ENCODE results near the gene ZFAND3.
A peak's percentile ranks its signal among the peaks of the same experiment; 100 is the strongest.

ZFAND3 gene

GRCh38 chr6:37993596-37993995 lies 174.1 kb downstream of the ZFAND3 start:
- H3K9ac ChIP-seq (ENCODE audit: insufficient read length, low read depth): no peak overlapping the region
- H3K4me3 ChIP-seq (ENCODE audit: insufficient read length, low read depth): no peak overlapping the region
- no peaks in the 10 kb centered on the region for H3K4me1 ChIP-seq (ENCODE audit: insufficient read depth, insufficient read length)
- no peak for DNase-seq (ENCODE audit: low read depth, low spot score)
- TF ChIP-seq SUZ12 (IDR thresholded peaks at IDR 0.05; ENCODE audit: extremely low read depth, insufficient read depth, insufficient read length): no peak
- no peaks in the 10 kb centered on the region for H3K36me3 ChIP-seq (ENCODE audit: insufficient read depth, insufficient read length, low read length)
- no peaks in the 10 kb centered on the region for H3K27me3 ChIP-seq (ENCODE audit: insufficient read depth, insufficient read length)
- H3K9me3 ChIP-seq (ENCODE audit: insufficient read depth, low read length): no peaks in the 10 kb centered on the region

- Histone ChIP-seq H3K9me3 (ENCODE audit: insufficient read depth, low read length) (no peaks in the 10 kb centered on the region), H3K27me3 (ENCODE audit: insufficient read depth, insufficient read length) (no peaks in the 10 kb centered on the region), H3K4me3 (ENCODE audit: insufficient read length, low read depth) (no peak overlapping the region), H3K4me1 (ENCODE audit: insufficient read depth, insufficient read length) (no peaks in the 10 kb centered on the region), H3K9ac (ENCODE audit: insufficient read length, low read depth) (no peak overlapping the region), H3K36me3 (ENCODE audit: insufficient read depth, insufficient read length, low read length) (no peaks in the 10 kb centered on the region)
- DNase-seq (ENCODE audit: low read depth, low spot score): no peak
- TF ChIP-seq YY1 (IDR thresholded peaks at IDR 0.05; ENCODE audit: insufficient read depth, insufficient read length) (no peak), ZNF274 (IDR thresholded peaks at IDR 0.05; ENCODE audit: low read depth, low read length) (no peak), SUZ12 (IDR thresholded peaks at IDR 0.05; ENCODE audit: extremely low read depth, insufficient read depth, insufficient read length) (no peak)
Observed at GRCh38 chr6:37994223-37994622, 174.7 kb downstream of the ZFAND3 start.

- Histone ChIP-seq H3K4me3 (ENCODE audit: insufficient read length, low read depth) (no peak overlapping the region), H3K9ac (ENCODE audit: insufficient read length, low read depth) (no peak overlapping the region), H3K4me1 (ENCODE audit: insufficient read depth, insufficient read length) (no peaks in the 10 kb centered on the region), H3K36me3 (ENCODE audit: insufficient read depth, insufficient read length, low read length) (no peaks in the 10 kb centered on the region), H3K9me3 (ENCODE audit: insufficient read depth, low read length) (no peaks in the 10 kb centered on the region), H3K27me3 (ENCODE audit: insufficient read depth, insufficient read length) (no peaks in the 10 kb centered on the region)
- TF ChIP-seq YY1 (IDR thresholded peaks at IDR 0.05; ENCODE audit: insufficient read depth, insufficient read length) (no peak), ZNF274 (IDR thresholded peaks at IDR 0.05; ENCODE audit: low read depth, low read length) (no peak), SUZ12 (IDR thresholded peaks at IDR 0.05; ENCODE audit: extremely low read depth, insufficient read depth, insufficient read length) (no peak)
- no peak for DNase-seq (ENCODE audit: low read depth, low spot score)
Observed at GRCh38 chr6:37998366-37998765, 178.8 kb downstream of the ZFAND3 start.

- Histone ChIP-seq H3K9me3 (ENCODE audit: insufficient read depth, low read length) (no peaks in the 10 kb centered on the region), H3K36me3 (ENCODE audit: insufficient read depth, insufficient read length, low read length) (no peaks in the 10 kb centered on the region), H3K4me3 (ENCODE audit: insufficient read length, low read depth) (no peak overlapping the region), H3K4me1 (ENCODE audit: insufficient read depth, insufficient read length) (no peaks in the 10 kb centered on the region), H3K27me3 (ENCODE audit: insufficient read depth, insufficient read length) (no peaks in the 10 kb centered on the region), H3K9ac (ENCODE audit: insufficient read length, low read depth) (no peak overlapping the region)
- TF ChIP-seq ZNF274 (IDR thresholded peaks at IDR 0.05; ENCODE audit: low read depth, low read length) (no peak), YY1 (IDR thresholded peaks at IDR 0.05; ENCODE audit: insufficient read depth, insufficient read length) (no peak), SUZ12 (IDR thresholded peaks at IDR 0.05; ENCODE audit: extremely low read depth, insufficient read depth, insufficient read length) (no peak)
- DNase-seq (ENCODE audit: low read depth, low spot score): no peak
Observed at GRCh38 chr6:38001386-38001785, 181.9 kb downstream of the ZFAND3 start.

GRCh38 chr6:38004908-38005307 lies 185.4 kb downstream of the ZFAND3 start:
- H3K27me3 ChIP-seq (ENCODE audit: insufficient read depth, insufficient read length): no peaks in the 10 kb centered on the region

GRCh38 chr6:38011937-38012336 lies 192.4 kb downstream of the ZFAND3 start:
- TF ChIP-seq YY1 (IDR thresholded peaks at IDR 0.05; ENCODE audit: insufficient read depth, insufficient read length): no peak
- TF ChIP-seq ZNF274 (IDR thresholded peaks at IDR 0.05; ENCODE audit: low read depth, low read length): no peak
- no peak for TF ChIP-seq SUZ12 (IDR thresholded peaks at IDR 0.05; ENCODE audit: extremely low read depth, insufficient read depth, insufficient read length)
- H3K27me3 ChIP-seq (ENCODE audit: insufficient read depth, insufficient read length): no peaks in the 10 kb centered on the region
- no peaks in the 10 kb centered on the region for H3K36me3 ChIP-seq (ENCODE audit: insufficient read depth, insufficient read length, low read length)
- no peaks in the 10 kb centered on the region for H3K4me1 ChIP-seq (ENCODE audit: insufficient read depth, insufficient read length)
- H3K9ac ChIP-seq (ENCODE audit: insufficient read length, low read depth): no peak overlapping the region
- no peak for DNase-seq (ENCODE audit: low read depth, low spot score)
- H3K4me3 ChIP-seq (ENCODE audit: insufficient read length, low read depth): no peak overlapping the region
- H3K9me3 ChIP-seq (ENCODE audit: insufficient read depth, low read length): peaks cover 5% of the 10 kb centered on the region; the same call in 1 of the 2 replicates

More at GRCh38 chr6:38004908-38005307, 185.4 kb downstream of the ZFAND3 start:
- Histone ChIP-seq H3K36me3 (ENCODE audit: insufficient read depth, insufficient read length, low read length) (no peaks in the 10 kb centered on the region), H3K9me3 (ENCODE audit: insufficient read depth, low read length) (no peaks in the 10 kb centered on the region), H3K4me1 (ENCODE audit: insufficient read depth, insufficient read length) (no peaks in the 10 kb centered on the region), H3K4me3 (ENCODE audit: insufficient read length, low read depth) (no peak overlapping the region), H3K9ac (ENCODE audit: insufficient read length, low read depth) (no peak overlapping the region)
- TF ChIP-seq YY1 (IDR thresholded peaks at IDR 0.05; ENCODE audit: insufficient read depth, insufficient read length) (no peak), SUZ12 (IDR thresholded peaks at IDR 0.05; ENCODE audit: extremely low read depth, insufficient read depth, insufficient read length) (no peak), ZNF274 (IDR thresholded peaks at IDR 0.05; ENCODE audit: low read depth, low read length) (no peak)
- no peak for DNase-seq (ENCODE audit: low read depth, low spot score)

- DNase-seq (ENCODE audit: low read depth, low spot score): peak; percentile 9
- Histone ChIP-seq H3K9ac (ENCODE audit: insufficient read length, low read depth) (no peak overlapping the region), H3K9me3 (ENCODE audit: insufficient read depth, low read length) (peaks cover 5% of the 10 kb centered on the region; the same call in 1 of the 2 replicates), H3K4me3 (ENCODE audit: insufficient read length, low read depth) (no peak overlapping the region), H3K36me3 (ENCODE audit: insufficient read depth, insufficient read length, low read length) (no peaks in the 10 kb centered on the region), H3K4me1 (ENCODE audit: insufficient read depth, insufficient read length) (no peaks in the 10 kb centered on the region), H3K27me3 (ENCODE audit: insufficient read depth, insufficient read length) (no peaks in the 10 kb centered on the region)
- TF ChIP-seq SUZ12 (IDR thresholded peaks at IDR 0.05; ENCODE audit: extremely low read depth, insufficient read depth, insufficient read length) (no peak), ZNF274 (IDR thresholded peaks at IDR 0.05; ENCODE audit: low read depth, low read length) (no peak), YY1 (IDR thresholded peaks at IDR 0.05; ENCODE audit: insufficient read depth, insufficient read length) (no peak)
Observed at GRCh38 chr6:38012573-38012972, 193.0 kb downstream of the ZFAND3 start.

GRCh38 chr6:38015341-38015740 lies 195.8 kb downstream of the ZFAND3 start:
- TF ChIP-seq YY1 (IDR thresholded peaks at IDR 0.05; ENCODE audit: insufficient read depth, insufficient read length) (no peak), SUZ12 (IDR thresholded peaks at IDR 0.05; ENCODE audit: extremely low read depth, insufficient read depth, insufficient read length) (no peak), ZNF274 (IDR thresholded peaks at IDR 0.05; ENCODE audit: low read depth, low read length) (no peak)
- H3K9ac ChIP-seq (ENCODE audit: insufficient read length, low read depth): no peak overlapping the region

More at GRCh38 chr6:38015341-38015740, 195.8 kb downstream of the ZFAND3 start:
- no peaks in the 10 kb centered on the region for H3K27me3 ChIP-seq (ENCODE audit: insufficient read depth, insufficient read length)
- no peaks in the 10 kb centered on the region for H3K36me3 ChIP-seq (ENCODE audit: insufficient read depth, insufficient read length, low read length)
- H3K4me3 ChIP-seq (ENCODE audit: insufficient read length, low read depth): no peak overlapping the region
- H3K9me3 ChIP-seq (ENCODE audit: insufficient read depth, low read length): peaks cover 5% of the 10 kb centered on the region; the same call in 1 of the 2 replicates
- H3K4me1 ChIP-seq (ENCODE audit: insufficient read depth, insufficient read length): no peaks in the 10 kb centered on the region
- DNase-seq (ENCODE audit: low read depth, low spot score): no peak

All from NT2/D1 (cell line).